GM21390 (cell line): ENCODE results near the gene ACACA.

Experiments
- ATAC-seq: cut with Tn5 transposase; IDR thresholded peaks from one replicate; pipeline ENCODE4 v1.9.1; 2021; ENCODE audit not compliant: unreplicated experiment

The ACACA gene

GRCh38 chr17:37109106-37109505 lies 297.5 kb downstream of the ACACA start:
- ATAC-seq, result no peak

- no peak for ATAC-seq
Observed at GRCh38 chr17:37107406-37108083, 299.1 kb downstream of the ACACA start.

- no peak for ATAC-seq
Observed at GRCh38 chr17:37106049-37106448, 300.6 kb downstream of the ACACA start.

GRCh38 chr17:37103231-37103630 lies 303.4 kb downstream of the ACACA start:
- ATAC-seq, result no peak

- no peak for ATAC-seq
Observed at GRCh38 chr17:37101306-37101705, 305.3 kb downstream of the ACACA start.

GRCh38 chr17:37100231-37100630 lies 306.4 kb downstream of the ACACA start:
- ATAC-seq, result no peak

- no peak for ATAC-seq
Observed at GRCh38 chr17:37098910-37099664, 307.5 kb downstream of the ACACA start.

- no peak for ATAC-seq
Observed at GRCh38 chr17:37098152-37098551, 308.5 kb downstream of the ACACA start.

- no peak for ATAC-seq
Observed at GRCh38 chr17:37097154-37097553, 309.5 kb downstream of the ACACA start.

GRCh38 chr17:37096071-37096470 lies 310.6 kb downstream of the ACACA start:
- no peak for ATAC-seq

- ATAC-seq, result no peak
Observed at GRCh38 chr17:37094391-37094790, 312.2 kb downstream of the ACACA start.

- ATAC-seq, result no peak
Observed at GRCh38 chr17:37092701-37093100, 313.9 kb downstream of the ACACA start.

- no peak for ATAC-seq
Observed at GRCh38 chr17:37092071-37092470, 314.6 kb downstream of the ACACA start.

- no peak for ATAC-seq
Observed at GRCh38 chr17:37090941-37091340, 315.7 kb downstream of the ACACA start.

GRCh38 chr17:37089956-37090355 lies 316.7 kb downstream of the ACACA start:
- no peak for ATAC-seq

- ATAC-seq, result no peak
Observed at GRCh38 chr17:37088913-37089312, 317.7 kb downstream of the ACACA start.

GRCh38 chr17:37088459-37088858 lies 318.2 kb downstream of the ACACA start:
- ATAC-seq, result no peak

GRCh38 chr17:37087683-37088082 lies 319.0 kb downstream of the ACACA start:
- no peak for ATAC-seq

GRCh38 chr17:37086948-37087347 lies 319.7 kb downstream of the ACACA start:
- ATAC-seq, result no peak

GRCh38 chr17:37086334-37086733 lies 320.3 kb downstream of the ACACA start:
- no peak for ATAC-seq

GRCh38 chr17:37084372-37084771 lies 322.3 kb downstream of the ACACA start:
- no peak for ATAC-seq

- no peak for ATAC-seq
Observed at GRCh38 chr17:37083456-37083855, 323.2 kb downstream of the ACACA start.

GRCh38 chr17:37082985-37083384 lies 323.7 kb downstream of the ACACA start:
- ATAC-seq, result no peak
